Tibial artery (tissue), 4 donors: Measurements from ENCODE around the gene MYOF.

ENCODE experiments used
- DNase-seq, 2 donors: peaks; one replicate each; pipeline ENCODE4 v3.0.0-alpha.2; 2019
- H3K27ac ChIP-seq, 2 donors: fragments of 200-600 bp; sonication (generic) in 1 of 2; 1 replicate in 1 of 2; 2 replicates in 1 of 2; pipeline ENCODE4 v1.5.1; 2018 to 2019; ENCODE audit warnings: mild to moderate bottlenecking in 1 of 2
- H3K27me3 ChIP-seq, 2 donors: fragments of 200-600 bp; sonication (generic) in 1 of 2; one replicate each; pipeline versions ENCODE4 v1.5.1 to v1.6.0; 2016 to 2019
- H3K36me3 ChIP-seq, 3 donors: fragments of 200-600 bp; sonication (generic) in 2 of 3; one replicate each; pipeline ENCODE4 v1.5.1; 2016 to 2019; ENCODE audit warnings: mild to moderate bottlenecking in 2 of 3
- H3K4me1 ChIP-seq, 4 donors: fragments of 200-600 bp; sonication (generic) in 2 of 4; 1 replicate in 3 of 4; 2 replicates in 1 of 4; pipeline ENCODE4 v1.5.1; 2016 to 2019
- H3K4me3 ChIP-seq, 2 donors: fragments of 200-600 bp; sonication (generic) in 1 of 2; 1 replicate in 1 of 2; 2 replicates in 1 of 2; pipeline ENCODE4 v1.5.1; 2018 to 2019; ENCODE audit warnings: mild to moderate bottlenecking in 2 of 2
- H3K9me3 ChIP-seq, 3 donors: fragments of 200-600 bp; sonication (generic) in 1 of 3; one replicate each; pipeline ENCODE4 v1.5.1; 2016 to 2019
- intact Hi-C: fragments of 100-400 bp; cut with DNase I; formaldehyde crosslinking; loops from one replicate; pipeline ENCODE4 v1.15.0; 2023; ENCODE audit warnings: low total_unique reads
- TF ChIP-seq, protein P1 (sequence below), 2 experiments: fragments of 200-600 bp in 1 of 2; fragments of 450-650 bp in 1 of 2; IDR thresholded peaks; one replicate each; pipeline ENCODE4 v1.5.1; 2017 to 2019; ENCODE audit warnings: antibody characterized with exemption in 2 of 2, mild to moderate bottlenecking in 1 of 2, moderate library complexity in 1 of 2

The MYOF gene

DNA sequence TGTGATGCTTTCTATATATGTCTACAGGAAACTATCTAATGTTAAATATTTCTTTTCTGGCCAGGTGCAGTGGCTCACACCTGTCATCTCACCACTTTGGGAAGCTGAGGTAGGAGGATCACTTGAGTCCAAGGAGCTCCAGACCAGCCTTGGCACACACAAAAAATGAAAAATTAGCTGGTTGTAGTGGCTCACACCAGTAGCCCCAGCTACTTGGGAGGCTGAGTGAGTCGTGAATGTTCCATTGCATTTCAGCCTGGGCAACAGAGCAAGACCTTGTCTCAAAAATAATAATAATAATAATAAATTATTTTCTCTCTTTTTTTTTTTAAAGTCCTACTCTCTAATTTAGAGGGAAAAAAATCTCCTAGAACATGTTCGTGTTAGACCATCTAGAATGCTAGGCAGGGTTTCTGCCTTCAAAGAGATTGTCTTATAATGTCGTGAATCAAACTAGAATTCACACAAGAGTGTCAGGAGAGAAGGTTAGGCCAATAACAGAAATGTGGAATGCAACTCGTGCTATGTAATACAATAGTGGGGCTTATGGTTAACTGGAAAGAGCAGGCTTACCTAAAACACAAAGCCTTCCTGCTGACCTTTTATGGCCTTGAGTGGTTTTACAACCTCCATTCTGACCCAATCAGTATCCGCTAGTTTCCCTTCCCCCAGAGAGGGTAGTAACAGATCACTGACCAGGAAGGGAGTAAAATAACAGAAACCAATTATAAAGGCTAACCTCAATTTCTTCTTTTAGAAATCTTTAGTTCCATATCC lies 46.3 kb downstream of the MYOF start:
- no peak for DNase-seq
- H3K27me3 ChIP-seq, result no peaks in the 10 kb centered on the region
- H3K36me3 ChIP-seq, result no peaks in the 10 kb centered on the region
- intact Hi-C loops, result no loop called here
- H3K4me3 ChIP-seq, result no peak overlapping the region
- TF ChIP-seq, protein P1, sequence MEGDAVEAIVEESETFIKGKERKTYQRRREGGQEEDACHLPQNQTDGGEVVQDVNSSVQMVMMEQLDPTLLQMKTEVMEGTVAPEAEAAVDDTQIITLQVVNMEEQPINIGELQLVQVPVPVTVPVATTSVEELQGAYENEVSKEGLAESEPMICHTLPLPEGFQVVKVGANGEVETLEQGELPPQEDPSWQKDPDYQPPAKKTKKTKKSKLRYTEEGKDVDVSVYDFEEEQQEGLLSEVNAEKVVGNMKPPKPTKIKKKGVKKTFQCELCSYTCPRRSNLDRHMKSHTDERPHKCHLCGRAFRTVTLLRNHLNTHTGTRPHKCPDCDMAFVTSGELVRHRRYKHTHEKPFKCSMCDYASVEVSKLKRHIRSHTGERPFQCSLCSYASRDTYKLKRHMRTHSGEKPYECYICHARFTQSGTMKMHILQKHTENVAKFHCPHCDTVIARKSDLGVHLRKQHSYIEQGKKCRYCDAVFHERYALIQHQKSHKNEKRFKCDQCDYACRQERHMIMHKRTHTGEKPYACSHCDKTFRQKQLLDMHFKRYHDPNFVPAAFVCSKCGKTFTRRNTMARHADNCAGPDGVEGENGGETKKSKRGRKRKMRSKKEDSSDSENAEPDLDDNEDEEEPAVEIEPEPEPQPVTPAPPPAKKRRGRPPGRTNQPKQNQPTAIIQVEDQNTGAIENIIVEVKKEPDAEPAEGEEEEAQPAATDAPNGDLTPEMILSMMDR (IDR thresholded peaks at IDR 0.05), result no peak
- no peaks in the 10 kb centered on the region for H3K9me3 ChIP-seq
- peak overlapping the region; percentile 94 to 95 for H3K27ac ChIP-seq
- peaks cover 9 to 94% (median 81%) of the 10 kb centered on the region in 4 donors for H3K4me1 ChIP-seq

- H3K27me3 ChIP-seq, result no peaks in the 10 kb centered on the region
- intact Hi-C loops, result no loop called here
- DNase-seq, result peak in 1 of 2 donors; percentile 61
- H3K36me3 ChIP-seq, result no peaks in the 10 kb centered on the region
- H3K4me3 ChIP-seq, result no peak overlapping the region
- H3K9me3 ChIP-seq, result no peaks in the 10 kb centered on the region
- peaks cover 9 to 87% (median 74%) of the 10 kb centered on the region in 4 donors for H3K4me1 ChIP-seq
- peak overlapping the region; percentile 94 to 95 for H3K27ac ChIP-seq
- TF ChIP-seq, protein P1 (IDR thresholded peaks at IDR 0.05), result no peak
Measured at GRCh38 chr10:93434991-93435491, 47.1 kb downstream of the MYOF start.

GRCh38 chr10:93431361-93431760 lies 50.8 kb downstream of the MYOF start:
- intact Hi-C loops, result no loop called here
- no peaks in the 10 kb centered on the region for H3K27me3 ChIP-seq
- no peak overlapping the region for H3K4me3 ChIP-seq
- peak overlapping the region; percentile 94 to 95 for H3K27ac ChIP-seq
- TF ChIP-seq, protein P1 (IDR thresholded peaks at IDR 0.05), result no peak
- H3K9me3 ChIP-seq, result no peaks in the 10 kb centered on the region
- peak in 1 of 2 donors; percentile 46 for DNase-seq
- H3K4me1 ChIP-seq, result peaks cover 9 to 80% (median 58%) of the 10 kb centered on the region in 4 donors
- H3K36me3 ChIP-seq, result no peaks in the 10 kb centered on the region

- DNase-seq, result no peak
- Histone ChIP-seq H3K9me3 (no peaks in the 10 kb centered on the region), H3K4me1 (peaks cover 0 to 44% (median 27%) of the 10 kb centered on the region in 4 donors), H3K27ac (peak overlapping the region in 1 of 2 donors; percentile 7), H3K27me3 (no peaks in the 10 kb centered on the region), H3K4me3 (no peak overlapping the region), H3K36me3 (peaks cover 0 to 22% (median 6%) of the 10 kb centered on the region in 3 donors)
- TF ChIP-seq, protein P1 (IDR thresholded peaks at IDR 0.05), result no peak
- intact Hi-C loops, result loop anchor here (5.0 kb wide), 1 partner anchor 56 kb away; the partner anchor contains the start of gene MYOF
Measured at GRCh38 chr10:93425861-93426260, 56.3 kb downstream of the MYOF start.

DNA sequence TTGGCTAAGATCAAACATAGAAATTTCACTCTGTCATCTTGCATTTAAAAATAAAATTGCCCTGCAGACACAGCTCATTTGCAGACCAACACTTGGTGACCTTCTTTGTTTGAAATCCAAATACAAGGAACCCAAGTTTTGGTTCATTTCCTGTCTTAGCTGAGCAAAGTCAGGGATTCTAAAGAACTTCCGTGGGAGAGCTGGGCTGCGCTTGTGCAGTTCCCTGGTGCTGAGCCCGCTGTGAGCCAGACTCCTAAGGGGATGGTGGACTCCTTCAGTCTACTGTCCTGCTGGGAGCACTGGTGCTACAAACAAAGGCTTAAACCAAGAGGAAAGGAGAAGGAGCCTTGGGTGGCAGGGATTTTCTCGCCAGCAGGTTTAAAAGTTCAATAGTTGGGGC lies 60.0 kb downstream of the MYOF start:
- Histone ChIP-seq H3K27ac (peak overlapping the region; percentile 58 to 70), H3K36me3 (peaks cover 0 to 23% (median 6%) of the 10 kb centered on the region in 3 donors), H3K27me3 (no peaks in the 10 kb centered on the region), H3K9me3 (no peaks in the 10 kb centered on the region), H3K4me1 (peaks cover 0 to 55% (median 40%) of the 10 kb centered on the region in 4 donors), H3K4me3 (no peak overlapping the region)
- DNase-seq, result no peak
- intact Hi-C loops, result no loop called here
- TF ChIP-seq, protein P1 (IDR thresholded peaks at IDR 0.05), result no peak
